Activated CD8-positive, alpha-beta memory T cell treated with anti-CD3 and anti-CD28 coated beads for 24 hours (primary cell): ENCODE data around the gene SST.
"Not testable (repeated sequence)": the region's sequence is repeated elsewhere in the genome, so short reads cannot be mapped to it uniquely, and the experiment has no call there.

ENCODE experiments used
- DNase-seq: peaks from one replicate; pipeline ENCODE4 v3.0.0-alpha.2; 2020

SST gene

GRCh38 chr3:187681756-187682155 is 11.6 kb upstream of the SST start:
- DNase-seq, result not testable (repeated sequence)

GRCh38 chr3:187679638-187680396 is 9.6 kb upstream of the SST start:
- DNase-seq, result peak; percentile 86

- DNase-seq, result no peak
Measured at GRCh38 chr3:187678726-187679268, 8.6 kb upstream of the SST start.

GRCh38 chr3:187677604-187678003 is 7.4 kb upstream of the SST start:
- DNase-seq, result no peak

GRCh38 chr3:187673012-187673411 is 2.8 kb upstream of the SST start:
- no peak for DNase-seq

- DNase-seq, result no peak
Measured at GRCh38 chr3:187667526-187667925, 2.7 kb downstream of the SST start.

GRCh38 chr3:187665764-187666402 is 4.3 kb downstream of the SST start:
- no peak for DNase-seq

- no peak for DNase-seq
Measured at GRCh38 chr3:187665010-187665409, 5.2 kb downstream of the SST start.

- no peak for DNase-seq
Measured at GRCh38 chr3:187662848-187663409, 7.3 kb downstream of the SST start.

- DNase-seq, result no peak
Measured at GRCh38 chr3:187661267-187661666, 8.9 kb downstream of the SST start.

- DNase-seq, result no peak
Measured at GRCh38 chr3:187651282-187651681, 18.9 kb downstream of the SST start.

GRCh38 chr3:187648177-187648576 is 22.0 kb downstream of the SST start:
- no peak for DNase-seq

- DNase-seq, result no peak
Measured at GRCh38 chr3:187646906-187647660, 23.1 kb downstream of the SST start.

GRCh38 chr3:187645379-187645778 is 24.8 kb downstream of the SST start:
- DNase-seq, result not testable (repeated sequence)

- DNase-seq, result no peak
Measured at GRCh38 chr3:187642861-187643260, 27.3 kb downstream of the SST start.

GRCh38 chr3:187641320-187642016 is 28.7 kb downstream of the SST start:
- no peak for DNase-seq

- no peak for DNase-seq
Measured at GRCh38 chr3:187640569-187641059, 29.6 kb downstream of the SST start.

- DNase-seq, result no peak
Measured at GRCh38 chr3:187639927-187640568, 30.1 kb downstream of the SST start.

- no peak for DNase-seq
Measured at GRCh38 chr3:187636528-187636927, 33.7 kb downstream of the SST start.

- no peak for DNase-seq
Measured at GRCh38 chr3:187630404-187630803, 39.8 kb downstream of the SST start.

- no peak for DNase-seq
Measured at GRCh38 chr3:187629711-187630110, 40.5 kb downstream of the SST start.

GRCh38 chr3:187628169-187628568 is 42.0 kb downstream of the SST start:
- DNase-seq, result no peak
